ENCODE results near the gene TPO. TPM values are rescaled to one million over a fixed set of nuclear protein-coding genes. Genes with fewer than 3 reads are reported as not detected.

The TPO gene
- total RNA-seq, 1 experiment from 2014 or later, result not detected

DNA sequence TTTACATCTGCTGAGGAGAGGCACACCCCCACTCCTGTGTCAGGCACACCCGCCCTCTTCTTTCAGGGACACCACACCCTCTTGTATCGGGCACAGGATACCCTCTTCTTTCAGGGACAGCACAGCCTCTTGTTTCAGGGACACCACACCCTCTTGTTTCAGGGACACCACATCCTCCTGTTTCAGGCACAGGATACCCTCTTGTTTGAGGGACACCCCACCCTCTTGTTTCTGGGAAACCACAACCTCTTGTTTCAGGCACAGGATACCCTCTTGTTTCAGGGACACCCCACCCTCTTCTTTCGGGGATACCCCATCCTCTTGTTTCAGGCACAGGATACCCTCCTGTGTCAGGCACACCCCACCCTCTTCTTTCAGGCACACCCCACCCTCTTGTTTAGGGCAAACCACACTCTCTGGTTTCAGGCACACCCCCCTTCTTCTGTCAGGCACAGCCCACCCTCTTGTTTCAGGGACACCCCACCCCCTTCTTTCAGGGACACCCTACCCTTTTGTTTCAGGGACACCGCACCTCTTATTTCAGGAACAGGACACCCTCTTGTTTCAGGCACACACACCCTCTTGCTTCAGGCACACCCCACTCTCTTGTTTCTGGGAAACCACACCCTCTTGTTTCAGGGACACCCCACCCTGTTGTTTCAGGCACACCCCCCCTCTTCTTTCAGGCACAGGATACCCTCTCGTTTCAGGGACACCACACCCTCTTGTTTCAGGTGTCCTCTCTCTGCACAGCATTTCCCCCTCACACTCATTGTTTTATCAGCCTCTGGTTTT lies 96.2 kb downstream of the TPO start:
- Histone ChIP-seq H3K4me2 (no peak overlapping the region), H3K4me3 (no peak overlapping the region), H2AFZ (no peak overlapping the region), H4K20me1 (ENCODE audit: insufficient read depth) (no peaks in the 10 kb centered on the region), H3K9me3 (ENCODE audit: insufficient read depth, low read depth) (no peaks in the 10 kb centered on the region), H3K36me3 (ENCODE audit: low read depth) (no peaks in the 10 kb centered on the region), H3K4me1 (replicated peaks; ENCODE audit: insufficient read depth) (no peaks in the 10 kb centered on the region), H3K79me2 (ENCODE audit: low read depth) (no peaks in the 10 kb centered on the region), H3K9me2 (ENCODE audit: insufficient read depth) (no peaks in the 10 kb centered on the region), H3F3A (ENCODE audit: insufficient read depth, low read depth) (no peaks in the 10 kb centered on the region), H3K27me3 (ENCODE audit: insufficient read depth, low read depth) (peaks cover 54% of the 10 kb centered on the region), H3K27ac (no peak overlapping the region)
- DNase-seq, result no peak
- no TSS peak for BruUV-seq (replicated peaks)
- ChIA-PET CTCF (no interaction called here), POLR2A (ENCODE audit: unreplicated experiment) (no interaction called here)
- TF ChIP-seq CTCF (conservative IDR thresholded peaks at IDR 0.05) (no peak), EZH2 (IDR thresholded peaks at IDR 0.05; ENCODE audit: low read depth) (no peak)
- intact Hi-C loops (cut with micrococcal nuclease; ENCODE audit: unreplicated experiment), result no loop called here

DNA sequence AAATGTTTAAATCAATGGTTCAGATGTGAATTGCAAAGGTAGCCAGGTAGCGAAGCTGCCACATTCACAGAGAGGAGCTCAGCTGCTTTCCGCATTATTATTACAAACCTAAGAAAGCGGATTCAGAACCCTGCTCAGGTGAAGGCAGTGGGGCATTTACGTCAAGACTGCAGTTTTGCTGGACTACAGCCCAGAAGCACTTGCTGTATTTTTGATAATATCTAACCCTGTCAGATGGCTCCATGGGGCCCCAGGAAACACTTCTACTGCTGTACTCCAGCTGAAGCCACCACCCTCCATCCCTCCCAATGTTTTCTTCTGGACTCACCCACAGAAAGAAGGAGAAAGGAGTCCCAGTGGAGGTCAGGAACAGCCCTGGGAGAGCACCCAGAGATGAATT lies 96.9 kb downstream of the TPO start:
- no peak overlapping the region for H3K4me2 ChIP-seq
- H3K4me3 ChIP-seq, result no peak overlapping the region
- intact Hi-C loops (cut with micrococcal nuclease; ENCODE audit: unreplicated experiment), result no loop called here

GRCh38 chr2:1511455-1511854 lies 98.2 kb downstream of the TPO start:
- TF ChIP-seq EZH2 (IDR thresholded peaks at IDR 0.05; ENCODE audit: low read depth) (no peak), CTCF (conservative IDR thresholded peaks at IDR 0.05) (no peak)
- CTCF ChIA-PET, result no interaction called here
- no peak overlapping the region for H2AFZ ChIP-seq

More for the DNA sequence above, 96.9 kb downstream of the TPO start:
- H3F3A ChIP-seq (ENCODE audit: insufficient read depth, low read depth), result no peaks in the 10 kb centered on the region
- no peaks in the 10 kb centered on the region for H3K79me2 ChIP-seq (ENCODE audit: low read depth)
- BruUV-seq (replicated peaks), result no TSS peak
- ChIA-PET POLR2A (ENCODE audit: unreplicated experiment) (no interaction called here), CTCF (no interaction called here)
- H4K20me1 ChIP-seq (ENCODE audit: insufficient read depth), result no peaks in the 10 kb centered on the region
- H3K9me2 ChIP-seq (ENCODE audit: insufficient read depth), result no peaks in the 10 kb centered on the region
- DNase-seq, result no peak
- no peak for TF ChIP-seq EZH2 (IDR thresholded peaks at IDR 0.05; ENCODE audit: low read depth)
- TF ChIP-seq CTCF (conservative IDR thresholded peaks at IDR 0.05), result no peak
- H3K9me3 ChIP-seq (ENCODE audit: insufficient read depth, low read depth), result no peaks in the 10 kb centered on the region
- H3K27ac ChIP-seq, result no peak overlapping the region
- no peaks in the 10 kb centered on the region for H3K4me1 ChIP-seq (replicated peaks; ENCODE audit: insufficient read depth)
- H3K27me3 ChIP-seq (ENCODE audit: insufficient read depth, low read depth), result peaks cover 55% of the 10 kb centered on the region
- no peaks in the 10 kb centered on the region for H3K36me3 ChIP-seq (ENCODE audit: low read depth)
- H2AFZ ChIP-seq, result no peak overlapping the region

More at GRCh38 chr2:1511455-1511854, 98.2 kb downstream of the TPO start:
- POLR2A ChIA-PET (ENCODE audit: unreplicated experiment), result no interaction called here
- intact Hi-C loops (cut with micrococcal nuclease; ENCODE audit: unreplicated experiment), result no loop called here
- Histone ChIP-seq H3K4me1 (replicated peaks; ENCODE audit: insufficient read depth) (no peaks in the 10 kb centered on the region), H3K4me2 (no peak overlapping the region), H3K9me2 (ENCODE audit: insufficient read depth) (no peaks in the 10 kb centered on the region), H4K20me1 (ENCODE audit: insufficient read depth) (no peaks in the 10 kb centered on the region), H3K4me3 (no peak overlapping the region), H3K36me3 (ENCODE audit: low read depth) (no peaks in the 10 kb centered on the region), H3K27me3 (ENCODE audit: insufficient read depth, low read depth) (peaks cover 68% of the 10 kb centered on the region), H3K27ac (no peak overlapping the region), H3K79me2 (ENCODE audit: low read depth) (no peaks in the 10 kb centered on the region), H3K9me3 (ENCODE audit: insufficient read depth, low read depth) (no peaks in the 10 kb centered on the region), H3F3A (ENCODE audit: insufficient read depth, low read depth) (no peaks in the 10 kb centered on the region)
- no peak for DNase-seq
- BruUV-seq (replicated peaks), result no TSS peak
